Camera-type eye (tissue), 1 donor: ENCODE results near the gene PLA2G4A. TPM values are rescaled to one million over a fixed set of nuclear protein-coding genes. Genes with fewer than 3 reads are reported as not detected.

Experiments used
- total RNA-seq: library from RNA; depleted of rRNA; stranded (reverse); fragments of >200 nt; gene quantifications from one replicate; pipeline ENCODE4 v1.2.3, GENCODE V29; 2014

PLA2G4A gene
- total RNA-seq, result 11.1 TPM

DNA sequence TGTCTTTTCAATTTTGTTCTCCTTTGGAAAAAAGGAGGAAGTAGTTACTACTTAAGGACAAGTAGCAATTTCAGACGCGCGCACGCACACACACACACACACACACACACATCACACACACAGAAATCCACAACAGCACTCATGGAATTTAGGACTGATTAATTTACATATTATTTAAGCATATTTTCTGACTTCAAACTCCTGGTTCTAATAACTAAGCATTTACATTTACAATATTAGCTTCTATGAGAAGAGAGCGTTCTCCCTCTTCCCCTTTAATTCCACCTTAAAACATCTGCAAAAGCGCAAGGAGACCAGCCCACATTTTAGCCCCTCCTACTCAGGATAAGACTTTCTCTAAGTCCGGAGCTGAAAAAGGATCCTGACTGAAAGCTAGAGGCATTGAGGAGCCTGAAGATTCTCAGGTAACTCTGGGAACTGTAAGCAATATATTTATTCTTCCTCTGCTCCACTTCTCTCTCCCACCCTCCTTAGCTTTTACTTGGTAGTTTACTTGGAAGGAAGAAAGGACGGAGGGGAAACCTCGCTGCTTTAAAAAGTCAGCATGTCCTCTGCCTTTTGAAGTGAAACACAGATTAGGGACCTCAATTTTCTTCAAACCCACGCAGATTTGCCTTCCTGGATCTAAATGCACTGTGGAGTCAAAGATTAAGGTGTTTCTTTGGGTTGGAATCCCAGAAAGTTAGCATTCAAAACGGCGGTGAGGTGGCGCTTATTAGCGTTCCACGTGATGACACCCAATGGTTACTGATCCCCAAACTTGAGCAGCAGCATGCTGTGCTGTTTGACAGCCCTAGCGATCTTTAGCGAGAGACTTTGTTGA lies at the start of gene PLA2G4A:
Gene PLA2G4A, plus strand, starts transcription at position 339 of the 844 bp plus-strand sequence. CDS start 25,406 bp downstream, outside the sequence.

Other genes starting within 250 kb of the PLA2G4A start
- 9.1 TPM for gene PTGS2, start 148.5 kb upstream of the PLA2G4A start, total RNA-seq